Esophagus muscularis mucosa (tissue), 3 donors: ENCODE results near the gene JMJD7.

Experiments used
- POLR2A ChIP-seq: fragments of 450-650 bp; IDR thresholded peaks from one replicate; pipeline ENCODE4 v1.6.1; 2017; ENCODE audit warnings: antibody characterized with exemption, moderate library complexity, mild to moderate bottlenecking, low read depth
- POLR2AphosphoS5 ChIP-seq, 2 donors: sonication (generic); formaldehyde crosslinking; IDR thresholded peaks; one replicate each; pipeline ENCODE4 v1.6.1; 2017; ENCODE audit warnings: antibody characterized with exemption in 2 of 2
- TF ChIP-seq, protein P1 (sequence below), 3 experiments: fragments of 200-600 bp in 2 of 3; fragments of 450-650 bp in 1 of 3; sonication (generic) in 2 of 3; IDR thresholded peaks; one replicate each; pipeline ENCODE4 v1.5.1; 2017 to 2019; ENCODE audit warnings: antibody characterized with exemption in 3 of 3, mild to moderate bottlenecking in 2 of 3, moderate library complexity in 1 of 3

DNA sequence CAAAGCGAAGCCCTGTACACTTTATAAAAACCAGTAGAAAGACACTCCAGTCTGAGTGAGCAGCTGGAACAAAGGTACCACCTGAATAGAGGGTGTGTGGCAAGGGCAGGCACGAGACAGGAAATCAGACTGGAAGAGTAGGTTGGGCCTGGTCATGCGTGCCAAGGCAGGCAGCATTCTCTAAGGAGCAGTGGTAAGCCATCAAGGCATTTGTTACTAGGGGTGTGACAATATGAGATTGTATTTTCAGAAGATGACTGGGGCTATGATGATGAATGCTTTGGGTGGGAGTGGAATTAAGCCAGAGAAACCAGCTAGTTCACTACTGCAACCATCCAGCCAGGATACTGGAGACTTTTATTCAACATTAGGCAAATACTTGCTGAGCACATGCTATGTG, 5.0 kb downstream of the JMJD7 start:
- TF ChIP-seq, protein P1, sequence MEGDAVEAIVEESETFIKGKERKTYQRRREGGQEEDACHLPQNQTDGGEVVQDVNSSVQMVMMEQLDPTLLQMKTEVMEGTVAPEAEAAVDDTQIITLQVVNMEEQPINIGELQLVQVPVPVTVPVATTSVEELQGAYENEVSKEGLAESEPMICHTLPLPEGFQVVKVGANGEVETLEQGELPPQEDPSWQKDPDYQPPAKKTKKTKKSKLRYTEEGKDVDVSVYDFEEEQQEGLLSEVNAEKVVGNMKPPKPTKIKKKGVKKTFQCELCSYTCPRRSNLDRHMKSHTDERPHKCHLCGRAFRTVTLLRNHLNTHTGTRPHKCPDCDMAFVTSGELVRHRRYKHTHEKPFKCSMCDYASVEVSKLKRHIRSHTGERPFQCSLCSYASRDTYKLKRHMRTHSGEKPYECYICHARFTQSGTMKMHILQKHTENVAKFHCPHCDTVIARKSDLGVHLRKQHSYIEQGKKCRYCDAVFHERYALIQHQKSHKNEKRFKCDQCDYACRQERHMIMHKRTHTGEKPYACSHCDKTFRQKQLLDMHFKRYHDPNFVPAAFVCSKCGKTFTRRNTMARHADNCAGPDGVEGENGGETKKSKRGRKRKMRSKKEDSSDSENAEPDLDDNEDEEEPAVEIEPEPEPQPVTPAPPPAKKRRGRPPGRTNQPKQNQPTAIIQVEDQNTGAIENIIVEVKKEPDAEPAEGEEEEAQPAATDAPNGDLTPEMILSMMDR (IDR thresholded peaks at IDR 0.05), result no peak
- TF ChIP-seq POLR2A (no peak), POLR2AphosphoS5 (IDR thresholded peaks at IDR 0.05) (no peak)
